HL-60 (cell line): ENCODE measurements around the gene STIMATE.

ENCODE experiments used
- POLR2AphosphoS5 ChIP-seq: IDR thresholded peaks from 2 replicates; pipeline ENCODE4 v1.6.1; 2012; ENCODE audit warnings: low read depth
- SPI1 ChIP-seq: IDR thresholded peaks from 2 replicates; pipeline ENCODE4 v1.6.1; 2012; ENCODE audit warnings: low read depth, mild to moderate bottlenecking, borderline replicate concordance
- TF ChIP-seq, protein P1 (sequence below): IDR thresholded peaks from one replicate; pipeline ENCODE4 v1.5.1; 2011; ENCODE audit warnings: low read length, control low read depth, inconsistent platforms; ENCODE audit not compliant: insufficient read depth

DNA sequence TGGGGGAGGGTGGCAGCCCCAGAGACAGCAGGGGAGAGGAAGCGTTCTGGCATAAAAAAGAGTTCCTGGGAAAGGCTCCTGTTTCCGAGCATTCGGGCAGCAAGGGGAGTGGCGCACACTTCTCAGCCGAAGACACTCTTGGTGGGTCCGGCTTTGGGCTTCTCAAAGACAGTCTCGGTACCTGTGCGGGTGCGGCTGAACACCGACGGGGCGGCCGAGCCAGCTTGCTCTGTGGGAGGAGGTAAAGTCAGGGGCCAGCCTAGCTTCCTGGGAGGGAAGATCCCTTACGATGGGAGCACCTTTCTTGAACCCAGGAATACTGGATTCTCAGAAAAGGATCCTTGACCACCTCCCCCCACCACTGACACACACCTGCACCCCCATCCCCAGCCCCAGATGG is 64.1 kb downstream of the STIMATE start:
- TF ChIP-seq, protein P1, sequence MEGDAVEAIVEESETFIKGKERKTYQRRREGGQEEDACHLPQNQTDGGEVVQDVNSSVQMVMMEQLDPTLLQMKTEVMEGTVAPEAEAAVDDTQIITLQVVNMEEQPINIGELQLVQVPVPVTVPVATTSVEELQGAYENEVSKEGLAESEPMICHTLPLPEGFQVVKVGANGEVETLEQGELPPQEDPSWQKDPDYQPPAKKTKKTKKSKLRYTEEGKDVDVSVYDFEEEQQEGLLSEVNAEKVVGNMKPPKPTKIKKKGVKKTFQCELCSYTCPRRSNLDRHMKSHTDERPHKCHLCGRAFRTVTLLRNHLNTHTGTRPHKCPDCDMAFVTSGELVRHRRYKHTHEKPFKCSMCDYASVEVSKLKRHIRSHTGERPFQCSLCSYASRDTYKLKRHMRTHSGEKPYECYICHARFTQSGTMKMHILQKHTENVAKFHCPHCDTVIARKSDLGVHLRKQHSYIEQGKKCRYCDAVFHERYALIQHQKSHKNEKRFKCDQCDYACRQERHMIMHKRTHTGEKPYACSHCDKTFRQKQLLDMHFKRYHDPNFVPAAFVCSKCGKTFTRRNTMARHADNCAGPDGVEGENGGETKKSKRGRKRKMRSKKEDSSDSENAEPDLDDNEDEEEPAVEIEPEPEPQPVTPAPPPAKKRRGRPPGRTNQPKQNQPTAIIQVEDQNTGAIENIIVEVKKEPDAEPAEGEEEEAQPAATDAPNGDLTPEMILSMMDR: no peak
- no peak for TF ChIP-seq POLR2AphosphoS5
- TF ChIP-seq SPI1: no peak
